K562 (cell line): ENCODE measurements around the gene LAMA5. TPM values are rescaled to one million over a fixed set of nuclear protein-coding genes. Genes with fewer than 3 reads are reported as not detected.

Source experiments
- ATAC-seq: fragments of 200-7000 bp; cut with Tn5 transposase; 3 replicates; pipeline ENCODE4 v1.9.1; 2020; ENCODE audit warnings: moderate library complexity
- BruUV-seq: library from RNA; stranded (reverse); fragments of 400-500 nt; replicated peaks from 2 replicates; lab custom pipeline; 2021; lab: Mats Ljungman, UMichigan
- CTCF ChIA-PET: fragments of 300-600 bp; formaldehyde crosslinking; extraction: SDS; loops from one replicate; lab custom pipeline; 2021; ENCODE audit warnings: low intra/inter-chr PET ratio; lab: Yijun Ruan, JAX
- POLR2A ChIA-PET: fragments of 300-600, 350-650 bp; sonication (Branson Sonifier 250); formaldehyde crosslinking; extraction: SDS; loops from one replicate; lab custom pipeline; 2021; ENCODE audit warnings: antibody characterized with exemption, inconsistent platforms; lab: Yijun Ruan, JAX
- DNase-seq, 4 experiments: peaks; one replicate each; pipeline versions ENCODE4 v3.0.0 to v3.0.0-alpha.2; 2011 to 2018; ENCODE audit warnings: low spot score in 3 of 4, mixed read lengths in 3 of 4; ENCODE audit errors: extremely low read depth in 1 of 4
- FAIRE-seq: peaks from 2 replicates; lab custom pipeline; 2011; peaks lifted over from hg19 to GRCh38; lab: Jason Lieb, UNC
- H2AFZ ChIP-seq: 2 replicates; pipeline ENCODE4 v1.6.0; 2011; ENCODE audit warnings: low read depth, low read length, control low read depth, inconsistent platforms
- H3K27ac ChIP-seq: fragments of 200-600 bp; 3 replicates; pipeline ENCODE4 v1.8.0; 2011; ENCODE audit warnings: low read depth, mild to moderate bottlenecking, control low read depth, inconsistent platforms, low read length, moderate library complexity, mixed read lengths; ENCODE audit errors: extremely low read depth
- H3K27me3 ChIP-seq, 2 experiments: fragments of 300-600 bp in 1 of 2; 2 replicates in 1 of 2; 3 replicates in 1 of 2; pipeline versions ENCODE4 v1.6.0 to v1.8.0; 2011; ENCODE audit warnings: inconsistent platforms in 2 of 2, low read length in 2 of 2, mild to moderate bottlenecking in 1 of 2, mixed read lengths in 1 of 2, moderate library complexity in 1 of 2; ENCODE audit not compliant: control insufficient read depth in 2 of 2, insufficient read depth in 2 of 2
- H3K36me3 ChIP-seq: fragments of 300-600 bp; 3 replicates; pipeline ENCODE4 v1.8.0; 2011; ENCODE audit warnings: mild to moderate bottlenecking, low read length, inconsistent platforms; ENCODE audit not compliant: control insufficient read depth, insufficient read depth
- H3K4me1 ChIP-seq, 2 experiments: fragments of 200-600 bp in 1 of 2; replicated peaks in 1 of 2; 2 replicates in 1 of 2; 3 replicates in 1 of 2; pipeline versions ENCODE4 v1.5.1 to v1.8.0; 2011; ENCODE audit warnings: inconsistent platforms in 2 of 2, low read length in 2 of 2, mild to moderate bottlenecking in 1 of 2, mixed read lengths in 1 of 2, moderate library complexity in 1 of 2; ENCODE audit not compliant: control insufficient read depth in 2 of 2, insufficient read depth in 2 of 2
- H3K4me2 ChIP-seq: 2 replicates; pipeline ENCODE4 v1.6.1; 2011; ENCODE audit warnings: low read length, control low read depth, inconsistent platforms, mixed read lengths; ENCODE audit not compliant: insufficient read depth
- H3K4me3 ChIP-seq: fragments of 200-600 bp; sonication (generic), shearing (Covaris generic); 2 replicates; pipeline ENCODE4 v1.5.1; 2016; ENCODE audit warnings: control low read depth, inconsistent platforms
- H3K79me2 ChIP-seq: fragments of 200-600 bp; 3 replicates; pipeline ENCODE4 v1.8.0; 2011; ENCODE audit warnings: low read length, inconsistent platforms; ENCODE audit not compliant: control insufficient read depth, insufficient read depth
- H3K9ac ChIP-seq, 2 experiments: 2 replicates each; pipeline versions ENCODE4 v1.6.0 to v1.6.1; 2011; ENCODE audit warnings: low read depth in 2 of 2, low read length in 2 of 2, control low read depth in 1 of 2, inconsistent platforms in 1 of 2, mild to moderate bottlenecking in 1 of 2, mixed read lengths in 1 of 2; ENCODE audit not compliant: insufficient read depth in 1 of 2
- H3K9me1 ChIP-seq: one replicate; pipeline ENCODE4 v1.6.0; 2011; ENCODE audit warnings: inconsistent platforms, mild to moderate bottlenecking, low read length, moderate library complexity; ENCODE audit not compliant: control insufficient read depth, insufficient read depth
- H3K9me3 ChIP-seq: replicated peaks from 2 replicates; pipeline ENCODE4 v1.5.1; 2011; ENCODE audit warnings: low read depth, low read length, inconsistent platforms; ENCODE audit not compliant: control insufficient read depth, insufficient read depth
- H4K20me1 ChIP-seq: replicated peaks from 2 replicates; pipeline ENCODE4 v1.6.1; 2011; ENCODE audit warnings: low read length, inconsistent platforms, mixed read lengths; ENCODE audit not compliant: control insufficient read depth, insufficient read depth
- ETV1 ChIP-seq: fragments of 450-650 bp; conservative IDR thresholded peaks from 2 replicates; pipeline ENCODE4 v1.6.1; 2016; ENCODE audit warnings: missing genetic modification characterization, control low read depth, low read depth, missing compliant biosample characterization
- TRIM25 ChIP-seq: fragments of 450-650 bp; IDR thresholded peaks from 2 replicates; pipeline ENCODE4 v1.7.0; 2016; ENCODE audit warnings: borderline replicate concordance
- ZFPM2 ChIP-seq: fragments of 250-450 bp; sonication (Bioruptor Pico); IDR thresholded peaks from 2 replicates; pipeline ENCODE4 v1.5.1; 2022; ENCODE audit warnings: mild to moderate bottlenecking
- WGBS: fragments of 100-300 bp; shearing (Covaris generic); methylation state at CpG from one replicate; pipeline ENCODE4 v1.1.6; 2016; ENCODE audit warnings: low coverage, mixed read lengths; ENCODE audit not compliant: insufficient coverage; ENCODE audit errors: missing lambda C conversion rate; 5-methylcytosine and 5-hydroxymethylcytosine counted together
- in situ Hi-C: fragments of 300-500 bp; cut with MboI; formaldehyde crosslinking; loops from 4 replicates; pipeline ENCODE4 v1.15.0; 2018; ENCODE audit warnings: inconsistent platforms, mixed read lengths
- intact Hi-C: fragments of 100-400 bp; cut with micrococcal nuclease; formaldehyde crosslinking; loops from 2 replicates; pipeline ENCODE4 v1.14.2; 2022
- polyA plus RNA-seq, 8 experiments: library from polyadenylated mRNA; depleted of rRNA in 4 of 8; stranded (reverse) in 5 of 8; unstranded in 3 of 8; fragments of >200 nt; fragmentation: Nextera tagmentation in 2 of 8; fragmentation: Illumina TruSeq in 1 of 8; extraction: Ambion mirVana in 2 of 8; extraction: Trizol in 1 of 8; gene quantifications; 2 replicates each; pipeline versions ENCODE4 v1.2.1 to v1.2.3, GENCODE V29; 2011 to 2014; ENCODE audit warnings: inconsistent platforms in 1 of 8, missing spikeins in 1 of 8
- total RNA-seq, 7 experiments: library from RNA; depleted of rRNA in 6 of 7; stranded (reverse); fragments of >200 nt in 6 of 7; fragmentation: Illumina TruSeq in 2 of 7; extraction: Trizol in 2 of 7; gene quantifications; 2 replicates each; pipeline versions ENCODE4 v1.2.1 to v1.2.3, GENCODE V29; 2011 to 2021; ENCODE audit warnings: low replicate concordance in 1 of 7

LAMA5 gene
- total and polyA plus RNA-seq, 9 of the 15 experiments (the other 6 are each of a cell fraction or from before 2014, with no cell fraction given): 0.31 to 101 (median 7.8) TPM

GRCh38 chr20:62352402-62353288, 14.5 kb downstream of the LAMA5 start:
- Histone ChIP-seq H3K9me3 (no peaks in the 10 kb centered on the region), H3K27me3 (no peaks in the 10 kb centered on the region), H3K4me2 (no peak overlapping the region), H2AFZ (no peak overlapping the region), H4K20me1 (no peaks in the 10 kb centered on the region), H3K9ac (no peak overlapping the region), H3K79me2 (peaks cover 31% of the 10 kb centered on the region), H3K4me3 (no peak overlapping the region), H3K4me1 (peaks cover 10 to 69% of the 10 kb centered on the region in 2 experiments), H3K27ac (no peak overlapping the region), H3K36me3 (peaks cover 73% of the 10 kb centered on the region; the same call in 2 of the 3 replicates), H3K9me1 (peaks cover 2% of the 10 kb centered on the region)
- intact Hi-C loops: no loop called here
- ChIA-PET CTCF (no interaction called here), POLR2A (interaction anchor here (1.0 kb wide), 1 partner anchor 11 kb away, joined by 4 read pairs; no protein-coding TSS in a partner anchor)
- DNase-seq (no peak), FAIRE-seq (no peak), ATAC-seq (no peak)
- WGBS: 92% methylated on average over 20 of the region's 43 CpGs
- BruUV-seq: no TSS peak
- TF ChIP-seq TRIM25: no peak
- no peak for TF ChIP-seq ZFPM2 (CRISPR knock-in tag)
- no peak for TF ChIP-seq ETV1 (tag)
- in situ Hi-C loops: no loop called here
